Mononuclear cell (primary cell): ENCODE measurements around the gene C19orf85. TPM values are rescaled to one million over a fixed set of nuclear protein-coding genes. Genes with fewer than 3 reads are reported as not detected.

Experiments
- H3K27me3 ChIP-seq: 2 replicates; pipeline ENCODE4 v1.6.0; 2011; ENCODE audit warnings: low read length, control low read depth; ENCODE audit not compliant: insufficient read depth
- H3K4me1 ChIP-seq: 2 replicates; pipeline ENCODE4 v1.5.1; 2011; ENCODE audit warnings: mild to moderate bottlenecking, low read length, control low read depth; ENCODE audit not compliant: insufficient read depth
- H3K4me3 ChIP-seq: 2 replicates; pipeline ENCODE4 v1.5.1; 2011; ENCODE audit warnings: mild to moderate bottlenecking, low read length, moderate library complexity
- H3K9me3 ChIP-seq: 2 replicates; pipeline ENCODE4 v1.5.1; 2011; ENCODE audit warnings: low read depth, mild to moderate bottlenecking, control low read depth, low read length
- total RNA-seq: library from RNA; depleted of rRNA; stranded (reverse); fragments of >200 nt; gene quantifications from one replicate; pipeline ENCODE4 v1.2.3, GENCODE V29; 2012

C19orf85 gene
- total RNA-seq, 1 donor, result not detected

- peaks cover 21% of the 10 kb centered on the region for H3K4me1 ChIP-seq
- no peaks in the 10 kb centered on the region for H3K9me3 ChIP-seq
- H3K4me3 ChIP-seq, result no peak overlapping the region
- H3K27me3 ChIP-seq, result no peaks in the 10 kb centered on the region
Measured at GRCh38 chr19:55473225-55474012, 8.9 kb upstream of the C19orf85 start.

GRCh38 chr19:55472463-55472862, 7.9 kb upstream of the C19orf85 start:
- H3K27me3 ChIP-seq, result no peaks in the 10 kb centered on the region
- H3K4me1 ChIP-seq, result peaks cover 17% of the 10 kb centered on the region
- H3K4me3 ChIP-seq, result no peak overlapping the region
- no peaks in the 10 kb centered on the region for H3K9me3 ChIP-seq

GRCh38 chr19:55471266-55471665, 6.7 kb upstream of the C19orf85 start:
- Histone ChIP-seq H3K4me1 (peaks cover 11% of the 10 kb centered on the region), H3K9me3 (no peaks in the 10 kb centered on the region), H3K4me3 (no peak overlapping the region), H3K27me3 (no peaks in the 10 kb centered on the region)

GRCh38 chr19:55468054-55468393, 3.5 kb upstream of the C19orf85 start:
- Histone ChIP-seq H3K4me3 (no peak overlapping the region), H3K4me1 (peaks cover 4% of the 10 kb centered on the region), H3K27me3 (no peaks in the 10 kb centered on the region), H3K9me3 (no peaks in the 10 kb centered on the region)

- H3K9me3 ChIP-seq, result no peaks in the 10 kb centered on the region
- H3K4me1 ChIP-seq, result peaks cover 6% of the 10 kb centered on the region
- no peaks in the 10 kb centered on the region for H3K27me3 ChIP-seq
- no peak overlapping the region for H3K4me3 ChIP-seq
Measured at GRCh38 chr19:55467236-55468053, 2.9 kb upstream of the C19orf85 start.

GRCh38 chr19:55466241-55466614, 1.7 kb upstream of the C19orf85 start:
- H3K27me3 ChIP-seq, result no peaks in the 10 kb centered on the region
- H3K4me1 ChIP-seq, result peaks cover 13% of the 10 kb centered on the region
- no peak overlapping the region for H3K4me3 ChIP-seq
- H3K9me3 ChIP-seq, result no peaks in the 10 kb centered on the region

GRCh38 chr19:55465460-55466240, 1.1 kb upstream of the C19orf85 start:
- Histone ChIP-seq H3K27me3 (no peaks in the 10 kb centered on the region), H3K9me3 (no peaks in the 10 kb centered on the region), H3K4me3 (no peak overlapping the region), H3K4me1 (peaks cover 19% of the 10 kb centered on the region)

GRCh38 chr19:55464039-55464661, 401 bp downstream of the C19orf85 start:
- H3K9me3 ChIP-seq, result no peaks in the 10 kb centered on the region
- no peaks in the 10 kb centered on the region for H3K27me3 ChIP-seq
- H3K4me1 ChIP-seq, result peaks cover 23% of the 10 kb centered on the region
- no peak overlapping the region for H3K4me3 ChIP-seq

- Histone ChIP-seq H3K4me1 (peaks cover 23% of the 10 kb centered on the region), H3K27me3 (no peaks in the 10 kb centered on the region), H3K9me3 (no peaks in the 10 kb centered on the region), H3K4me3 (no peak overlapping the region)
Measured at GRCh38 chr19:55463583-55464031, 944 bp downstream of the C19orf85 start.

- H3K27me3 ChIP-seq, result no peaks in the 10 kb centered on the region
- H3K4me1 ChIP-seq, result peaks cover 19% of the 10 kb centered on the region
- no peaks in the 10 kb centered on the region for H3K9me3 ChIP-seq
- no peak overlapping the region for H3K4me3 ChIP-seq
Measured at GRCh38 chr19:55462722-55463121, 1.8 kb downstream of the C19orf85 start.

- H3K27me3 ChIP-seq, result no peaks in the 10 kb centered on the region
- peak overlapping the region; percentile 49 for H3K4me3 ChIP-seq
- no peaks in the 10 kb centered on the region for H3K9me3 ChIP-seq
- peaks cover 19% of the 10 kb centered on the region for H3K4me1 ChIP-seq
Measured at GRCh38 chr19:55461974-55462626, 2.5 kb downstream of the C19orf85 start.

- Histone ChIP-seq H3K9me3 (no peaks in the 10 kb centered on the region), H3K4me1 (peaks cover 19% of the 10 kb centered on the region), H3K4me3 (peak within 1 kb of the TSS; percentile 71), H3K27me3 (no peaks in the 10 kb centered on the region)
Measured at GRCh38 chr19:55461259-55461973, 3.1 kb downstream of the C19orf85 start, which contains the start of gene ISOC2. TSS of gene ISOC2 (minus strand) at chr19:55461642. CDS start at chr19:55456486, 5,156 bp downstream.

GRCh38 chr19:55460670-55461258, 3.8 kb downstream of the C19orf85 start:
- H3K9me3 ChIP-seq, result no peaks in the 10 kb centered on the region
- H3K27me3 ChIP-seq, result no peaks in the 10 kb centered on the region
- H3K4me3 ChIP-seq, result peak overlapping the region; percentile 71
- H3K4me1 ChIP-seq, result peaks cover 19% of the 10 kb centered on the region
